Natural killer cell (primary cell): ENCODE measurements around the gene IWS1. TPM values are rescaled to one million over a fixed set of nuclear protein-coding genes. Genes with fewer than 3 reads are reported as not detected.
A peak's percentile ranks its signal among the peaks of the same experiment; 100 is the strongest.

ENCODE experiments used
- ATAC-seq, 3 donors: fragments of 150-1000 bp in 2 of 3; fragments of 200-7000 bp in 1 of 3; cut with Tn5 transposase; 1 replicate in 1 of 3; 2 replicates in 2 of 3; pipeline ENCODE4 v1.10.0; 2021; ENCODE audit warnings: mild to moderate bottlenecking in 2 of 3, moderate library complexity in 2 of 3
- DNase-seq, 2 donors: peaks; one replicate each; pipeline versions ENCODE4 v3.0.0 to v3.0.0-alpha.2; 2013 to 2021; ENCODE audit warnings: mixed read lengths in 1 of 2
- H3K27ac ChIP-seq: one replicate; pipeline ENCODE4 v1.5.1; 2013; ENCODE audit warnings: mild to moderate bottlenecking, low read length
- H3K27me3 ChIP-seq: one replicate; pipeline ENCODE4 v1.6.1; 2013; ENCODE audit warnings: low read length; ENCODE audit not compliant: control insufficient read depth, insufficient read depth
- H3K36me3 ChIP-seq: one replicate; pipeline ENCODE4 v1.6.1; 2013; ENCODE audit warnings: low read length; ENCODE audit not compliant: control insufficient read depth, insufficient read depth
- H3K4me1 ChIP-seq: one replicate; pipeline ENCODE4 v1.6.1; 2013; ENCODE audit warnings: low read length; ENCODE audit not compliant: control insufficient read depth, insufficient read depth
- H3K4me3 ChIP-seq: one replicate; pipeline ENCODE4 v1.5.1; 2013; ENCODE audit warnings: low read length
- H3K9me3 ChIP-seq: one replicate; pipeline ENCODE4 v1.6.1; 2013; ENCODE audit warnings: low read length; ENCODE audit not compliant: control insufficient read depth, insufficient read depth
- H3K27ac Mint-ChIP-seq, 2 donors: one replicate each; pipeline ENCODE4 v1.8.0; 2022; ENCODE audit warnings: mild to moderate bottlenecking in 2 of 2, mixed read lengths in 2 of 2, moderate library complexity in 1 of 2
- H3K27me3 Mint-ChIP-seq, 2 donors: one replicate each; pipeline ENCODE4 v1.8.0; 2022; ENCODE audit warnings: low read depth in 2 of 2, mixed read lengths in 2 of 2
- H3K36me3 Mint-ChIP-seq: one replicate; pipeline ENCODE4 v1.8.0; 2022; ENCODE audit warnings: mixed read lengths
- H3K4me1 Mint-ChIP-seq, 2 donors: one replicate each; pipeline ENCODE4 v1.8.0; 2022; ENCODE audit warnings: mixed read lengths in 2 of 2
- H3K4me3 Mint-ChIP-seq: one replicate; pipeline ENCODE4 v1.8.0; 2022; ENCODE audit warnings: mild to moderate bottlenecking, moderate library complexity, mixed read lengths
- H3K9me3 Mint-ChIP-seq, 2 donors: one replicate each; pipeline ENCODE4 v1.8.0; 2022; ENCODE audit warnings: mixed read lengths in 2 of 2
- CTCF ChIP-seq: fragments of 200-600 bp; IDR thresholded peaks from one replicate; pipeline ENCODE4 v1.8.0; 2022; ENCODE audit warnings: antibody characterized with exemption
- WGBS: methylation state at CpG from one replicate; pipeline ENCODE4 v1.1.7; 2013; ENCODE audit warnings: missing lambda C conversion rate; ENCODE audit not compliant: insufficient coverage; 5-methylcytosine and 5-hydroxymethylcytosine counted together
- intact Hi-C: fragments of 100-400 bp; cut with micrococcal nuclease; formaldehyde crosslinking; loops from one replicate; pipeline ENCODE4 v1.14.2; 2022
- total RNA-seq, 4 donors: library from RNA; stranded (reverse); fragments of 120-200 nt in 1 of 4; gene quantifications; one replicate each; pipeline versions ENCODE4 v1.2.3 to v1.2.4, GENCODE V29; 2013 to 2022

IWS1 gene
- total RNA-seq, 3 donors from 2014 or later (not counting 1 experiment from before 2014, with no cell fraction given): 21.7 to 27.1 (median 23.9) TPM

- intact Hi-C loops: no loop called here
- Mint-ChIP-seq H3K4me3 (no peak overlapping the region), H3K36me3 (peaks cover 52% of the 10 kb centered on the region), H3K9me3 (no peaks in the 10 kb centered on the region), H3K4me1 (peaks cover 20 to 33% of the 10 kb centered on the region in 2 donors), H3K27me3 (no peaks in the 10 kb centered on the region), H3K27ac (no peak overlapping the region)
- Histone ChIP-seq H3K36me3 (peaks cover 63% of the 10 kb centered on the region), H3K4me1 (no peaks in the 10 kb centered on the region), H3K9me3 (no peaks in the 10 kb centered on the region), H3K27ac (no peak overlapping the region), H3K27me3 (no peaks in the 10 kb centered on the region), H3K4me3 (no peak overlapping the region)
- TF ChIP-seq CTCF: no peak
- ATAC-seq (no peak), DNase-seq (no peak)
- 86% methylated on average over 11 of the region's 11 CpGs for WGBS
Observed at GRCh38 chr2:127504552-127505430, 21.5 kb downstream of the IWS1 start.

- H3K36me3 ChIP-seq: peaks cover 73% of the 10 kb centered on the region
- DNase-seq (no peak), ATAC-seq (no peak)
- no peak overlapping the region for H3K4me3 ChIP-seq
- Mint-ChIP-seq H3K27ac (peak overlapping the region; percentile 30 to 63), H3K9me3 (no peaks in the 10 kb centered on the region), H3K36me3 (peaks cover 53% of the 10 kb centered on the region), H3K4me3 (no peak overlapping the region), H3K27me3 (no peaks in the 10 kb centered on the region), H3K4me1 (peaks cover 13 to 26% of the 10 kb centered on the region in 2 donors)
- H3K4me1 ChIP-seq: no peaks in the 10 kb centered on the region
- H3K9me3 ChIP-seq: no peaks in the 10 kb centered on the region
- H3K27me3 ChIP-seq: no peaks in the 10 kb centered on the region
- intact Hi-C loops: no loop called here
- H3K27ac ChIP-seq: no peak overlapping the region
- 100% methylated on average over 2 of the region's 2 CpGs for WGBS
- no peak for TF ChIP-seq CTCF
Observed at GRCh38 chr2:127503491-127503890, 22.8 kb downstream of the IWS1 start.

GRCh38 chr2:127498386-127498785 is 27.9 kb downstream of the IWS1 start:
- Mint-ChIP-seq H3K4me3 (no peak overlapping the region), H3K36me3 (peaks cover 48% of the 10 kb centered on the region), H3K27ac (peak overlapping the region; percentile 17 to 29), H3K9me3 (no peaks in the 10 kb centered on the region), H3K4me1 (peaks cover 0 to 5% of the 10 kb centered on the region in 2 donors), H3K27me3 (no peaks in the 10 kb centered on the region)
- ATAC-seq (no peak), DNase-seq (no peak)
- Histone ChIP-seq H3K4me3 (no peak overlapping the region), H3K4me1 (no peaks in the 10 kb centered on the region), H3K27ac (no peak overlapping the region), H3K9me3 (no peaks in the 10 kb centered on the region), H3K27me3 (no peaks in the 10 kb centered on the region), H3K36me3 (peaks cover 82% of the 10 kb centered on the region)
- no peak for TF ChIP-seq CTCF
- intact Hi-C loops: no loop called here
- 93% methylated on average over 2 of the region's 2 CpGs for WGBS
